Measurements from ENCODE around the gene RNPEP. TPM values are rescaled to one million over a fixed set of nuclear protein-coding genes. Genes with fewer than 3 reads are reported as not detected.
"Not testable (repeated sequence)": the region's sequence is repeated elsewhere in the genome, so short reads cannot be mapped to it uniquely, and the experiment has no call there.

RNPEP gene
- total and polyA plus RNA-seq, 8 donors: 19.8 to 43.5 (median 28.0) TPM

- intact Hi-C loops (cut with DNase I): no loop called here
- FAIRE-seq (no peak), DNase-seq (no peak), ATAC-seq (peak; percentile 39 to 54 (median 50))
- WGBS, 2 donors: 0% methylated on average over 17 of the region's 17 CpGs
- H3K4me3 ChIP-seq: peak overlapping the region; percentile 69 to 85 (median 78)
- H3K27me3 ChIP-seq: no peaks in the 10 kb centered on the region
- H3K36me3 ChIP-seq: peaks cover 2 to 18% (median 11%) of the 10 kb centered on the region in 3 donors
- no peaks in the 10 kb centered on the region for H3K9me3 ChIP-seq
- H3K27ac ChIP-seq: peak overlapping the region; percentile 46 to 90 (median 78)
- peaks cover 0 to 12% (median 11%) of the 10 kb centered on the region in 3 donors for H3K4me1 ChIP-seq
- TF ChIP-seq, protein P1, sequence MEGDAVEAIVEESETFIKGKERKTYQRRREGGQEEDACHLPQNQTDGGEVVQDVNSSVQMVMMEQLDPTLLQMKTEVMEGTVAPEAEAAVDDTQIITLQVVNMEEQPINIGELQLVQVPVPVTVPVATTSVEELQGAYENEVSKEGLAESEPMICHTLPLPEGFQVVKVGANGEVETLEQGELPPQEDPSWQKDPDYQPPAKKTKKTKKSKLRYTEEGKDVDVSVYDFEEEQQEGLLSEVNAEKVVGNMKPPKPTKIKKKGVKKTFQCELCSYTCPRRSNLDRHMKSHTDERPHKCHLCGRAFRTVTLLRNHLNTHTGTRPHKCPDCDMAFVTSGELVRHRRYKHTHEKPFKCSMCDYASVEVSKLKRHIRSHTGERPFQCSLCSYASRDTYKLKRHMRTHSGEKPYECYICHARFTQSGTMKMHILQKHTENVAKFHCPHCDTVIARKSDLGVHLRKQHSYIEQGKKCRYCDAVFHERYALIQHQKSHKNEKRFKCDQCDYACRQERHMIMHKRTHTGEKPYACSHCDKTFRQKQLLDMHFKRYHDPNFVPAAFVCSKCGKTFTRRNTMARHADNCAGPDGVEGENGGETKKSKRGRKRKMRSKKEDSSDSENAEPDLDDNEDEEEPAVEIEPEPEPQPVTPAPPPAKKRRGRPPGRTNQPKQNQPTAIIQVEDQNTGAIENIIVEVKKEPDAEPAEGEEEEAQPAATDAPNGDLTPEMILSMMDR (IDR thresholded peaks at IDR 0.05): no peak
Measured at GRCh38 chr1:201955729-201956143, 26.7 kb upstream of the RNPEP start.

DNA sequence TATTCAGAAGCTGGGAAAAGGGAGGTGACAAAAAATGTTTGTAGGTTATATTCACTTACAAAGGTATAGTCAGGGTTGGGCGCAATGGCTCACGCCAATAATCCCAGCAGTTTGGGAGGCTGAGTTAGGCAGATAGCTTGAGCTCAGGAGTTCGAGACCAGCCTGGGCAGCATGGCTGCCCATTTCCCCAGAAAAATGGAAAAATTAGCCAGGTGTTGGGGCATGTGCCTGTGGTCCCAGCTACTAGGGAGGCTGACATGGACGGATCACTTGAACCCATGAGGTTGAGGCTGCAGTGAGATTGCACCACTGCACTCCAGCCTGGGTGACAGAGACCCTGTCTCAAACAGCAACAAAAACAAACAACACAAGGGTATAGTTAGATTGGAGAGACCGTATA lies 24.1 kb upstream of the RNPEP start:
- 81 to 91% methylated on average over 5 of the region's 5 CpGs for WGBS, 2 donors
- no peaks in the 10 kb centered on the region for H3K9me3 ChIP-seq
- H3K36me3 ChIP-seq: peaks cover 2 to 31% (median 21%) of the 10 kb centered on the region in 3 donors
- H3K4me1 ChIP-seq: peaks cover 0 to 12% (median 11%) of the 10 kb centered on the region in 3 donors
- H3K27ac ChIP-seq: no peak overlapping the region
- no peak for DNase-seq
- no peak overlapping the region for H3K4me3 ChIP-seq
- H3K27me3 ChIP-seq: no peaks in the 10 kb centered on the region
- ATAC-seq: no peak
- intact Hi-C loops (cut with DNase I): no loop called here
- TF ChIP-seq, protein P1 (IDR thresholded peaks at IDR 0.05): no peak
- FAIRE-seq: no peak

DNA sequence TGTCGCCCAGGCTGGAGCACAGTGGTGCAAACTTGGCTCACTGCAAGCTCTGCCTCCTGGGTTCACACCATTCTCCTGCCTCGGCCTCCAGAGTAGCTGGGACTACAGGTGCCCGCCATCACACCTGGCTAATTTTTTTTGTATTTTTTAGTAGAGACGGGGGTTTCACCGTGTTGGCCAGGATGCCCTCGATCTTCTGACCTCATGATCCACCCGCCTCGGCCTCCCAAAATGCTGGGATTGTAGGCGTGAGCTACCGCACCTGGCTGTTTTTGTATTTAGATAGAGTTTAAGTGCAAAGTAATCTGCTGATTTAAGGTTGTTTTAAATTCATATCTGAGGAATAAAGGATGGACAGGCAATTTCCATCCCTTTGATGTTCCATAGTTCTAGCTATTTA lies 20.1 kb upstream of the RNPEP start:
- intact Hi-C loops (cut with DNase I); FAIRE-seq; DNase-seq; H3K4me1 ChIP-seq; H3K27me3 ChIP-seq; H3K9me3 ChIP-seq; H3K4me3 ChIP-seq; ATAC-seq; H3K27ac ChIP-seq: not testable (repeated sequence)
- peaks cover 2 to 52% (median 35%) of the 10 kb centered on the region in 3 donors for H3K36me3 ChIP-seq
- WGBS, 2 donors: 88 to 94% methylated on average over 10 of the region's 10 CpGs

DNA sequence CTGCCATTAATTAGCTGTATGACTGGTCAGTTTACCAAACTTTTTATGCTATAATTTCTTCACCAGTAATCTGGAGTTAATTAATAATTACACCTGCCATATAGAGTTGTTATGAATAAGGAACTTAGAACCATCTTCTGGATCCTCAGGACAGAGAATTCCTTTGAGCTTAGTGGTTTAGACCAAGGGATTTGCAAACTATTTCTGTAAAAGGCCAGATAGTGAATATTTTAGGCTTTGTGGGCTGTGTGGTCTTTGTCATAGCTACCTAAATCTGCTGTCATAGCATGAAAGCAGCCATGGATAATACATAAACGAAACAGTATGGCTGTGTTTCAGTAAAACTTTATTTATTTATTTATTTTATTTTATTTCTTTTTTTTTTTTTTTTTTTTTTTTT lies 18.2 kb upstream of the RNPEP start:
- H3K36me3 ChIP-seq: peaks cover 0 to 51% (median 28%) of the 10 kb centered on the region in 3 donors
- 79 to 82% methylated on average over 1 of the region's 1 CpG for WGBS, 2 donors
- no peaks in the 10 kb centered on the region for H3K4me1 ChIP-seq
- H3K4me3 ChIP-seq: no peak overlapping the region
- intact Hi-C loops (cut with DNase I): no loop called here
- TF ChIP-seq, protein P1 (IDR thresholded peaks at IDR 0.05): no peak
- no peak for DNase-seq
- ATAC-seq: no peak
- no peaks in the 10 kb centered on the region for H3K9me3 ChIP-seq
- no peak overlapping the region for H3K27ac ChIP-seq
- no peak for FAIRE-seq
- H3K27me3 ChIP-seq: no peaks in the 10 kb centered on the region

DNA sequence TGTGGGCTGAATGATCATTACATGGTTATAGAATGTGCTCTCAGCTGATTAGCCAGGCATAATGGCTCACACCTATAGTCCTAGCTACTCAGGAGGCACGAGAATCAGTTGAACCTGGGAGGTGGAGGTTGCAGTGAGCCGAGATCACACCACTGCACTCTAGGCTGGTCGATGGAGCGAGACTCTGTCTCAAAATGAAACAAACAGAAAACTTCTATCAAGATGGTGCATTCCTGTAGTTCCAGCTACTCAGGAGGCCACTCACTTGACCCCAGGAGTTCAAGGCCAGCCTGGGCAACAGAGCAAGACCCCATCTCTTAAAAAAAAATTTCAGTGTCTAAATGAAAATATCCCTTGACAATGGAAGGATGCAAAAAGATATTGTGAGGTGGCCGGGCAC lies 16.3 kb upstream of the RNPEP start:
- WGBS, 2 donors: 92 to 93% methylated on average over 5 of the region's 5 CpGs
- H3K27ac ChIP-seq: no peak overlapping the region
- no peak for FAIRE-seq
- H3K9me3 ChIP-seq: no peaks in the 10 kb centered on the region
- no peaks in the 10 kb centered on the region for H3K27me3 ChIP-seq
- TF ChIP-seq, protein P1 (IDR thresholded peaks at IDR 0.05): no peak
- H3K36me3 ChIP-seq: peaks cover 0 to 55% (median 29%) of the 10 kb centered on the region in 3 donors
- H3K4me3 ChIP-seq: no peak overlapping the region
- ATAC-seq: no peak
- DNase-seq: no peak
- peaks cover 0 to 4% (median 0%) of the 10 kb centered on the region in 3 donors for H3K4me1 ChIP-seq
- intact Hi-C loops (cut with DNase I): no loop called here
